ENCODE measurements around the gene TMEM178A. TPM values are rescaled to one million over a fixed set of nuclear protein-coding genes. Genes with fewer than 3 reads are reported as not detected.

The TMEM178A gene
- total RNA-seq, 2 experiments from 2014 or later: 0.22 to 0.53 TPM

GRCh38 chr2:39640107-39640506 lies 25.6 kb upstream of the TMEM178A start:
- Mint-ChIP-seq H3K27me3 (peaks cover 4% of the 10 kb centered on the region), H3K4me1 (ENCODE audit: low read depth) (no peaks in the 10 kb centered on the region), H3K36me3 (ENCODE audit: low read depth) (no peaks in the 10 kb centered on the region), H3K27ac (no peak overlapping the region), H3K4me3 (no peak overlapping the region), H3K9me3 (no peaks in the 10 kb centered on the region)
- no peak overlapping the region for H3K4me3 ChIP-seq (ENCODE audit: low read length)
- TF ChIP-seq, protein P1, sequence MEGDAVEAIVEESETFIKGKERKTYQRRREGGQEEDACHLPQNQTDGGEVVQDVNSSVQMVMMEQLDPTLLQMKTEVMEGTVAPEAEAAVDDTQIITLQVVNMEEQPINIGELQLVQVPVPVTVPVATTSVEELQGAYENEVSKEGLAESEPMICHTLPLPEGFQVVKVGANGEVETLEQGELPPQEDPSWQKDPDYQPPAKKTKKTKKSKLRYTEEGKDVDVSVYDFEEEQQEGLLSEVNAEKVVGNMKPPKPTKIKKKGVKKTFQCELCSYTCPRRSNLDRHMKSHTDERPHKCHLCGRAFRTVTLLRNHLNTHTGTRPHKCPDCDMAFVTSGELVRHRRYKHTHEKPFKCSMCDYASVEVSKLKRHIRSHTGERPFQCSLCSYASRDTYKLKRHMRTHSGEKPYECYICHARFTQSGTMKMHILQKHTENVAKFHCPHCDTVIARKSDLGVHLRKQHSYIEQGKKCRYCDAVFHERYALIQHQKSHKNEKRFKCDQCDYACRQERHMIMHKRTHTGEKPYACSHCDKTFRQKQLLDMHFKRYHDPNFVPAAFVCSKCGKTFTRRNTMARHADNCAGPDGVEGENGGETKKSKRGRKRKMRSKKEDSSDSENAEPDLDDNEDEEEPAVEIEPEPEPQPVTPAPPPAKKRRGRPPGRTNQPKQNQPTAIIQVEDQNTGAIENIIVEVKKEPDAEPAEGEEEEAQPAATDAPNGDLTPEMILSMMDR (IDR thresholded peaks at IDR 0.05): no peak
- ChIA-PET CTCF (no interaction called here), POLR2A (no interaction called here)
- no peak overlapping the region for H3K27ac ChIP-seq (ENCODE audit: low read depth in 1 of 2, low read length in 2 of 2)
- intact Hi-C loops (cut with DNase I, micrococcal nuclease): no loop called here
- no peak for ATAC-seq (ENCODE audit: poor library complexity)
- no peaks in the 10 kb centered on the region for H3K36me3 ChIP-seq (ENCODE audit: insufficient read depth, low read length)
- H3K9me3 ChIP-seq (ENCODE audit: control insufficient read depth in 1 of 2, insufficient read depth in 1 of 2, low read length in 2 of 2): no peaks in the 10 kb centered on the region
- no peak for DNase-seq
- H3K27me3 ChIP-seq (ENCODE audit: control insufficient read depth in 1 of 2, insufficient read depth in 2 of 2, low read length in 2 of 2): peaks cover 0 to 5% of the 10 kb centered on the region in 2 experiments
- no peaks in the 10 kb centered on the region for H3K4me1 ChIP-seq (ENCODE audit: insufficient read depth, low read length)

GRCh38 chr2:39640681-39641080 lies 25.0 kb upstream of the TMEM178A start:
- Mint-ChIP-seq H3K9me3 (no peaks in the 10 kb centered on the region), H3K36me3 (ENCODE audit: low read depth) (no peaks in the 10 kb centered on the region), H3K4me3 (no peak overlapping the region), H3K27ac (no peak overlapping the region), H3K4me1 (ENCODE audit: low read depth) (no peaks in the 10 kb centered on the region), H3K27me3 (no peaks in the 10 kb centered on the region)
- TF ChIP-seq, protein P1 (IDR thresholded peaks at IDR 0.05): no peak
- CTCF ChIA-PET: no interaction called here
- intact Hi-C loops (cut with DNase I, micrococcal nuclease): no loop called here
- Histone ChIP-seq H3K27me3 (ENCODE audit: control insufficient read depth in 1 of 2, insufficient read depth in 2 of 2, low read length in 2 of 2) (peaks cover 0 to under 1% of the 10 kb centered on the region in 2 experiments), H3K4me3 (ENCODE audit: low read length) (no peak overlapping the region), H3K9me3 (ENCODE audit: control insufficient read depth in 1 of 2, insufficient read depth in 1 of 2, low read length in 2 of 2) (no peaks in the 10 kb centered on the region), H3K27ac (ENCODE audit: low read depth in 1 of 2, low read length in 2 of 2) (no peak overlapping the region), H3K4me1 (ENCODE audit: insufficient read depth, low read length) (no peaks in the 10 kb centered on the region), H3K36me3 (ENCODE audit: insufficient read depth, low read length) (no peaks in the 10 kb centered on the region)
- POLR2A ChIA-PET: no interaction called here
- DNase-seq (no peak), ATAC-seq (ENCODE audit: poor library complexity) (no peak)

DNA sequence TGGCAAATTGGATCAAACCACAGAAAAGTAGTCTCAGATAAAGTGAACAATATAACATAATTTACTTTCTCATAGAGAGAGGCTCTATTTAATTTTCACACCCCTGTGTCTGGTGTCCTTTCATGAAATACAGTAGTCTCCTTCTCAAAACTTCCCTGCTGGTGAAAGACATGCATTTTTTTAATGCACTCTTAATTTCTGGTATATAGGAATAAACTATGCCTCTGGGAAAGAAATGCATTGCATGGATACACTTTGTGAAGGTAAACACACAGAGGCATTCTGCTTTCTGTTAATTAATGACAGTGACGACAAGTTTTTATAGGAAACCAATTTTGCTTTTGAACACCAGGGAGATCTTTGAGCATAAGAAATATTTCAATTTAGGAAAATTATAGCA lies 24.1 kb upstream of the TMEM178A start:
- no peak for DNase-seq
- H3K4me1 Mint-ChIP-seq (ENCODE audit: low read depth): no peaks in the 10 kb centered on the region
- TF ChIP-seq, protein P1 (IDR thresholded peaks at IDR 0.05): no peak
- no peaks in the 10 kb centered on the region for H3K36me3 ChIP-seq (ENCODE audit: insufficient read depth, low read length)
- no peaks in the 10 kb centered on the region for H3K36me3 Mint-ChIP-seq (ENCODE audit: low read depth)
- intact Hi-C loops (cut with DNase I, micrococcal nuclease): no loop called here
- no peak overlapping the region for H3K4me3 ChIP-seq (ENCODE audit: low read length)
- ChIA-PET POLR2A (no interaction called here), CTCF (no interaction called here)
- H3K4me3 Mint-ChIP-seq: no peak overlapping the region
- no peaks in the 10 kb centered on the region for H3K4me1 ChIP-seq (ENCODE audit: insufficient read depth, low read length)
- no peak overlapping the region for H3K27ac Mint-ChIP-seq
- no peaks in the 10 kb centered on the region for H3K9me3 ChIP-seq (ENCODE audit: control insufficient read depth in 1 of 2, insufficient read depth in 1 of 2, low read length in 2 of 2)
- H3K9me3 Mint-ChIP-seq: no peaks in the 10 kb centered on the region
- no peaks in the 10 kb centered on the region for H3K27me3 Mint-ChIP-seq
- H3K27me3 ChIP-seq (ENCODE audit: control insufficient read depth in 1 of 2, insufficient read depth in 2 of 2, low read length in 2 of 2): no peaks in the 10 kb centered on the region
- H3K27ac ChIP-seq (ENCODE audit: low read depth in 1 of 2, low read length in 2 of 2): no peak overlapping the region
- ATAC-seq (ENCODE audit: poor library complexity): no peak

All from CD4-positive, alpha-beta T cell (primary cell).